Neural crest cell (in vitro differentiated cells): ENCODE results near the gene CPNE2. TPM values are rescaled to one million over a fixed set of nuclear protein-coding genes. Genes with fewer than 3 reads are reported as not detected.
A peak's percentile ranks its signal among the peaks of the same experiment; 100 is the strongest.

ENCODE experiments used
- DNase-seq: peaks from one replicate; pipeline ENCODE4 v3.0.0; 2021; ENCODE audit warnings: low read depth, mixed read lengths, low spot score
- H3K27ac Mint-ChIP-seq: one replicate; pipeline ENCODE4 v1.8.0; 2021; ENCODE audit warnings: mild to moderate bottlenecking, mixed read lengths; ENCODE audit not compliant: unreplicated experiment
- H3K27me3 Mint-ChIP-seq: 2 replicates; pipeline ENCODE4 v1.8.0; 2021; ENCODE audit warnings: low read depth, mild to moderate bottlenecking, mixed read lengths
- H3K36me3 Mint-ChIP-seq: 2 replicates; pipeline ENCODE4 v1.8.0; 2021; ENCODE audit warnings: low read depth, mild to moderate bottlenecking, mixed read lengths
- H3K4me1 Mint-ChIP-seq: 2 replicates; pipeline ENCODE4 v1.8.0; 2021; ENCODE audit warnings: mixed read lengths
- H3K4me3 Mint-ChIP-seq: one replicate; pipeline ENCODE4 v1.8.0; 2021; ENCODE audit warnings: mild to moderate bottlenecking, mixed read lengths
- H3K9me3 Mint-ChIP-seq: 2 replicates; pipeline ENCODE4 v1.8.0; 2021; ENCODE audit warnings: mixed read lengths
- total RNA-seq: library from RNA; stranded (reverse); gene quantifications from 2 replicates; pipeline ENCODE4 v1.2.1, GENCODE V29; 2021
- TF ChIP-seq, protein P1 (sequence below): fragments of 200-600 bp; sonication (generic); conservative IDR thresholded peaks from 2 replicates; pipeline ENCODE4 v1.5.0; 2021; ENCODE audit warnings: antibody characterized with exemption, mild to moderate bottlenecking

CPNE2 gene
- total RNA-seq, 1 donor from 2014 or later: 33.1 TPM

DNA sequence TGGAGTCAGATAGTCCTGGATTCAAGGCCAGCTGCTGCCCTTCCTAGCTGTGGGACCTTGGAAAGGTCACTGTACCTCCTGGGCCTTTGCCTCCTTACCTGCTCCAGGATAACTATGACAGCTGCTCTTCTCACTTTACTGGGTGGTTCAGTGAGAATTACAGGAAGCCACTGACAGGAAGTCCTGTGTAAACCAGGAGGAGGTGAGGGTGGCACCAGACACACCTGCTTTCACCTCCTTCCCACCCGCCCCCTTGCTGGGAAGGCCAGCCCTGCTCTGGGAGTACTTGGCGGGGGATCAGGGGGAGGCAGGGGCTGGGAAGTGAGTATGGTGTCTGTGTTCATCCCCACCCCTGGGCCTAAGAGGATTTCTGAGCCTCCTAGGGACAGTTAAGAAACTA, 42.6 kb downstream of the CPNE2 start:
- Mint-ChIP-seq H3K4me3 (no peak overlapping the region), H3K9me3 (no peaks in the 10 kb centered on the region), H3K4me1 (peaks cover 46% of the 10 kb centered on the region), H3K27ac (no peak overlapping the region), H3K36me3 (no peaks in the 10 kb centered on the region), H3K27me3 (no peaks in the 10 kb centered on the region)
- DNase-seq: no peak
- TF ChIP-seq, protein P1, sequence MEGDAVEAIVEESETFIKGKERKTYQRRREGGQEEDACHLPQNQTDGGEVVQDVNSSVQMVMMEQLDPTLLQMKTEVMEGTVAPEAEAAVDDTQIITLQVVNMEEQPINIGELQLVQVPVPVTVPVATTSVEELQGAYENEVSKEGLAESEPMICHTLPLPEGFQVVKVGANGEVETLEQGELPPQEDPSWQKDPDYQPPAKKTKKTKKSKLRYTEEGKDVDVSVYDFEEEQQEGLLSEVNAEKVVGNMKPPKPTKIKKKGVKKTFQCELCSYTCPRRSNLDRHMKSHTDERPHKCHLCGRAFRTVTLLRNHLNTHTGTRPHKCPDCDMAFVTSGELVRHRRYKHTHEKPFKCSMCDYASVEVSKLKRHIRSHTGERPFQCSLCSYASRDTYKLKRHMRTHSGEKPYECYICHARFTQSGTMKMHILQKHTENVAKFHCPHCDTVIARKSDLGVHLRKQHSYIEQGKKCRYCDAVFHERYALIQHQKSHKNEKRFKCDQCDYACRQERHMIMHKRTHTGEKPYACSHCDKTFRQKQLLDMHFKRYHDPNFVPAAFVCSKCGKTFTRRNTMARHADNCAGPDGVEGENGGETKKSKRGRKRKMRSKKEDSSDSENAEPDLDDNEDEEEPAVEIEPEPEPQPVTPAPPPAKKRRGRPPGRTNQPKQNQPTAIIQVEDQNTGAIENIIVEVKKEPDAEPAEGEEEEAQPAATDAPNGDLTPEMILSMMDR: no peak

DNA sequence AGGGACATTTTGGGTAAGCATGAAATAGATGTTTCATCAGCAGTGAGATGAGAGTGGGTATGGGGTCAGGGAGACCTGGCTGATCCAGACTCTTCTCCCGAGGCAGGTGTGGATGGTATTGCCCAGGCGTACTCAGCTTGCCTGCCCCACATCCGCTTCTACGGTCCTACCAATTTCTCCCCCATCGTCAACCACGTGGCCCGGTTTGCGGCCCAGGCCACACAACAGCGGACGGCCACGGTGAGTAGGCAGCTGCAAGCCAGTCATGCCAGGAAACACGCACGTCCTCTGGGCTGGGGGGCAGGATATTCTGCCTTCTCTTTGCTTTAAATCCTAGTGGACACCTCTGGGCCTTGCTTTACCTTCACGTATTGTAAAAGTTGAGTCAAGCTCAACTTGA, 44.7 kb downstream of the CPNE2 start:
- no peak overlapping the region for H3K27ac Mint-ChIP-seq
- DNase-seq: no peak
- H3K4me3 Mint-ChIP-seq: no peak overlapping the region
- H3K36me3 Mint-ChIP-seq: no peaks in the 10 kb centered on the region
- no peaks in the 10 kb centered on the region for H3K9me3 Mint-ChIP-seq
- H3K4me1 Mint-ChIP-seq: peaks cover 39% of the 10 kb centered on the region
- no peaks in the 10 kb centered on the region for H3K27me3 Mint-ChIP-seq
- TF ChIP-seq, protein P1: no peak

DNA sequence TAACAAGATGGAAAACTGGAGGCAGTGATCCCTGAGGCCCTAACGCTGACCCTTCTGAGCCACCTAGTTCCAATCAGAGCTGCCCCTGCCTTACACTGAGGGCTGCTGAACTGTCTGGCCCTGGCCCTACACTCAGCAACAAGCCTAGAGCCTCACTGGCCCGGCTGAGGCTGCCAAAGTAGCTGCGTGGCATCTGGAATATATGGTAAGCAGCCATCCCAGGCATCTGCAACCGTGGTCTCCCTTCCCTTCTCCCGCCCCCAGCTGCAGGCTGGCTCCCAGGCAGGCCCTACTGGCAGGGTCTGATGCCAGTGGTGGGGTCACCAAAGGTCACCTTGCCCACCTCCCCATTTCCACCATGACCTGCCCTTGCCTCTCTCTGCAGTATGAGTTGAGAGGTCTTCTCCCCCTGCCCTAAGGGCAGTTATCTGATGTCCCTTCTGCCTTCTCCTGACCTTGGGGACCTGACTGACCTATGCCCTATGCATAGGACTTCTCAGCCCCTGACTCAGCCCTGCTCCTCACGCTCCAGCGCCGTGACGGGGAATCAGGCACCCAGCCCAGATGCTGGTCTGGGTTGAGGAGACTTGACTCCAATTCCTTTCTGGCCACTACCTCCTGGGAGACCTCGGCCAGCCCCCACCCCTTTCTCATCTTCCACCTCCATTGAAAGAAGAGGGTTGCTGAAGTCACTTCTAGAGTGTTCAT, 45.3 kb downstream of the CPNE2 start:
- peaks cover 39% of the 10 kb centered on the region for H3K4me1 Mint-ChIP-seq
- no peaks in the 10 kb centered on the region for H3K27me3 Mint-ChIP-seq
- no peaks in the 10 kb centered on the region for H3K36me3 Mint-ChIP-seq
- no peak for DNase-seq
- TF ChIP-seq, protein P1: no peak
- H3K9me3 Mint-ChIP-seq: no peaks in the 10 kb centered on the region
- H3K4me3 Mint-ChIP-seq: no peak overlapping the region
- H3K27ac Mint-ChIP-seq: peak overlapping the region; percentile 84

DNA sequence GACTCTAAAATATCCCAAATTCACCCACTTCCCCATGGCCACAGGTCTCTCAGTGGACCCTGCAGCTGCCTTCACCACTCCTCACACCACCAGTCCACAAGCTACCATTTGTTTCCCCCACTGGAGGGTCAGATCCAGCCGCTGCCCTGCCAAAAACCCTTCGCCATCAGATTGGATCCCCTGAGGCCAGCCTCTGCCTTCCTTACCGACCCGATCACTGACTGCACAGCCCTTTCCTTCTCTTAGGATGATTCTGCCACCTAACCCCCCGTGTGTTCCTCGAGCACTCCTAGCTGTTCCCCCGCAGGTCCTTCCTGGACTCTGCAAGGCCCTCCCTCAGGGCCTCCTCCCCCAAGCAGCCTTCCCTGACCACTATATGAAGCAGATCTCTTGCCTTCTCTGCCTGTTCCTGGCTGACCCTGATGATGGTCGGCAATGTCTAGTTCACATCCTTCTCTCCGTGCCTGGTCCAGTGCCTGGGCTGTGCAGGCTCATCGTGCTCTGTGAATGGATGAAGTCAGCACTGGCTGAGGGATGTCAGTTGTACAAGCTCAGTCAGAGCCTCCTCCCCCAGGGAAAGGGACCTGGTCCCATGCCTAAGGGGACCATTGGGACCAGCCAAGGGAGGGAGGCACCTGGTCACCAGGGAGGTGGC, 46.0 kb downstream of the CPNE2 start:
- Mint-ChIP-seq H3K27me3 (no peaks in the 10 kb centered on the region), H3K9me3 (no peaks in the 10 kb centered on the region), H3K27ac (peak overlapping the region; percentile 84), H3K36me3 (no peaks in the 10 kb centered on the region), H3K4me3 (no peak overlapping the region), H3K4me1 (peaks cover 41% of the 10 kb centered on the region)
- TF ChIP-seq, protein P1: no peak
- no peak for DNase-seq

DNA sequence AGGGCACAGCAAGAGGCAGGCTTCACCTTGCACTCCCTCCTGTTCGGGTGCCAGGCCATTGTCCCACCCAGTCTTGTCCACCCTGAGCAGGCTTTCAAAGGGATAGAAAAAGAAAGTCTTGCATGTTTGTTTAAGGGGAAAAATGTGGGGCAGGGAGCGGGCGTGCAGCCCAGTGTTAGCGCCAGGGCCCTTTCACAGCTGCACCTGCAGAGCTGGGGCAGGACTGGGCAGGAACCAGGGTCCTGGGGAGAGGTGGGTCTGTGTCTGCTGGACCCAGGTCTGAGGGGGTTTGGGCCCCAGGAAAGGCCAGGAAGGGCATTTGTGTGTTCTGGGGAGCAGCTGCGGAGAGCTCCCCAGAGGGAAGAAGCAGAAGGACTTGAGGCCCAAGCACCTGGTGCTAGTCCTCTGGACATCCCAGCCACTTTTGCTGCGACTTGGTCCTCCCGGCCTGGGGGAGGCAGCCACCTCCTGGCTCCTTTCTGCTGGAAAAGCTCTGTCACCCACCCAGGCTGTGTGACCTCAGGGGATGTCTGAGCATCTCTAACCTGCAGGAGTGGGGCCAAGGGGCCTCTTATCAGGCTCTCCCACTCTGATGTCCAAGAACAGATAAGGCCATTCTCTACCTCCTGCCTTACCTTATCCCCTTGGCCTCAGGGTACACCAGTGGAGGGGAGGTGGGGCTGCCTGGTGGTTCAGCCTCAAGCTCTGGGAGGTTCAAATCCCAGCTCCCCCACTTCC, 48.7 kb downstream of the CPNE2 start:
- TF ChIP-seq, protein P1: no peak
- no peak for DNase-seq
- no peaks in the 10 kb centered on the region for H3K9me3 Mint-ChIP-seq
- H3K36me3 Mint-ChIP-seq: no peaks in the 10 kb centered on the region
- H3K27me3 Mint-ChIP-seq: peaks cover 4% of the 10 kb centered on the region
- peaks cover 63% of the 10 kb centered on the region for H3K4me1 Mint-ChIP-seq
- no peak overlapping the region for H3K4me3 Mint-ChIP-seq
- no peak overlapping the region for H3K27ac Mint-ChIP-seq
